Uterus (tissue), 4 donors: ENCODE results near the gene ACTL10. TPM values are rescaled to one million over a fixed set of nuclear protein-coding genes. Genes with fewer than 3 reads are reported as not detected.

ENCODE experiments used
- DNase-seq, 2 donors: peaks; one replicate each; pipeline ENCODE4 v3.0.0-alpha.2; 2019 to 2020
- H3K27ac ChIP-seq, 2 donors: fragments of 200-600 bp; sonication (generic); 1 replicate in 1 of 2; 2 replicates in 1 of 2; pipeline ENCODE4 v1.5.1; 2016 to 2018
- H3K27me3 ChIP-seq, 2 donors: fragments of 200-600 bp; sonication (generic); one replicate each; pipeline ENCODE4 v1.5.1; 2018 to 2019; ENCODE audit warnings: control low read depth in 1 of 2
- H3K36me3 ChIP-seq, 2 donors: fragments of 200-600 bp; sonication (generic); one replicate each; pipeline ENCODE4 v1.5.1; 2019; ENCODE audit warnings: control low read depth in 1 of 2
- H3K4me1 ChIP-seq, 2 donors: fragments of 200-600 bp; sonication (generic); one replicate each; pipeline ENCODE4 v1.5.1; 2018 to 2019; ENCODE audit warnings: control low read depth in 1 of 2
- H3K4me3 ChIP-seq, 2 donors: fragments of 200-600 bp; sonication (generic); 1 replicate in 1 of 2; 2 replicates in 1 of 2; pipeline ENCODE4 v1.5.1; 2018 to 2019; ENCODE audit warnings: mild to moderate bottlenecking in 1 of 2
- H3K9me3 ChIP-seq, 2 donors: fragments of 200-600 bp; sonication (generic); one replicate each; pipeline ENCODE4 v1.5.1; 2019; ENCODE audit warnings: control low read depth in 1 of 2
- POLR2A ChIP-seq, 2 donors: fragments of 450-650 bp; IDR thresholded peaks; one replicate each; pipeline ENCODE4 v1.6.1; 2016; ENCODE audit warnings: antibody characterized with exemption in 2 of 2, mild to moderate bottlenecking in 1 of 2, moderate library complexity in 1 of 2
- intact Hi-C: fragments of 100-400 bp; cut with DNase I; formaldehyde crosslinking; loops from one replicate; pipeline ENCODE4 v1.15.1; 2023; ENCODE audit warnings: low total_unique reads
- total RNA-seq, 4 donors: library from RNA; depleted of rRNA in 3 of 4; stranded (reverse); fragments of >200 nt in 3 of 4; gene quantifications; one replicate each; pipeline versions ENCODE4 v1.1.0 to v1.2.4, GENCODE V29; 2014 to 2023
- TF ChIP-seq, protein P1 (sequence below), 4 experiments: fragments of 200-600 bp in 2 of 4; fragments of 450-650 bp in 2 of 4; sonication (generic) in 2 of 4; IDR thresholded peaks; one replicate each; pipeline ENCODE4 v1.5.1; 2016 to 2019; ENCODE audit warnings: antibody characterized with exemption in 4 of 4, mild to moderate bottlenecking in 2 of 4, moderate library complexity in 1 of 4
- donor health status: DM: yes; HTN: yes; CAD: no.

ACTL10 gene
- total RNA-seq, 4 donors from 2014 or later: 1.4 to 4.4 (median 1.9) TPM; not detected in 1

DNA sequence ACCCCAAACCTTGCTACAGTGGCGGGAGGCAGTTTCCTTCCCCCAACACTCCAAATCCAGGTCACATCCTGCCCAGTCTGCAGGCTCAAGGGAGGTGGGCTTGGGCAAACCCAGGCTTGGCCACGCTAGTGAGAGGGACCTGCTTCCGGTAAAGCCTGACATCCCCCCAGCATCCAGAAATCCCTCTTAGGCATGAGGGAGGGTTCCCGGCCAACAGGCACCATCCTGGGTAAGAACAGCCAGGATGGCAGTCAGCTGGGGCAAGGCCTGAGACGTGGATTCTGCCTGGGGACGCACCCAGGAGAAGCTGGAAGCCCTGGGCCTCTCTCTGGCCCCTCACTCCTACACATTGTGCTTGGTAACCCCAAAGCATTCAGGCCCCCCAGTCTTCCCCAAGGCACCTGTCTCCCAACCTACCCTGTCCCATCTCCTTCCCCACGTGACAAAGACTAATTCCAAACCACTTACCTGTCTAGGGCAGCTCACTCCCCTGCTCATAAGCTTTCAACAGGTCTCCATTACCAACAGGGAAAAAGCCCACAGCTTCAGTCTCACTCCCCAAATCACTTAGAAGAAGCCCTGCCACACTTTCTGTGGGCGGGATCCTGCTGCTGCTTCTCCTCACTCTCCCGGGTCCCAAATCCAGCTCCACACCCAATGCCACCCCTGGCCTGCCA lies 2.5 kb upstream of the ACTL10 start:
- Histone ChIP-seq H3K4me3 (peak overlapping the region; percentile 60 to 72), H3K9me3 (no peaks in the 10 kb centered on the region), H3K4me1 (peaks cover 0 to 7% of the 10 kb centered on the region in 2 donors), H3K27ac (peak overlapping the region; percentile 89 to 91), H3K27me3 (no peaks in the 10 kb centered on the region), H3K36me3 (no peaks in the 10 kb centered on the region)
- DNase-seq: no peak
- intact Hi-C loops: no loop called here
- TF ChIP-seq, protein P1, sequence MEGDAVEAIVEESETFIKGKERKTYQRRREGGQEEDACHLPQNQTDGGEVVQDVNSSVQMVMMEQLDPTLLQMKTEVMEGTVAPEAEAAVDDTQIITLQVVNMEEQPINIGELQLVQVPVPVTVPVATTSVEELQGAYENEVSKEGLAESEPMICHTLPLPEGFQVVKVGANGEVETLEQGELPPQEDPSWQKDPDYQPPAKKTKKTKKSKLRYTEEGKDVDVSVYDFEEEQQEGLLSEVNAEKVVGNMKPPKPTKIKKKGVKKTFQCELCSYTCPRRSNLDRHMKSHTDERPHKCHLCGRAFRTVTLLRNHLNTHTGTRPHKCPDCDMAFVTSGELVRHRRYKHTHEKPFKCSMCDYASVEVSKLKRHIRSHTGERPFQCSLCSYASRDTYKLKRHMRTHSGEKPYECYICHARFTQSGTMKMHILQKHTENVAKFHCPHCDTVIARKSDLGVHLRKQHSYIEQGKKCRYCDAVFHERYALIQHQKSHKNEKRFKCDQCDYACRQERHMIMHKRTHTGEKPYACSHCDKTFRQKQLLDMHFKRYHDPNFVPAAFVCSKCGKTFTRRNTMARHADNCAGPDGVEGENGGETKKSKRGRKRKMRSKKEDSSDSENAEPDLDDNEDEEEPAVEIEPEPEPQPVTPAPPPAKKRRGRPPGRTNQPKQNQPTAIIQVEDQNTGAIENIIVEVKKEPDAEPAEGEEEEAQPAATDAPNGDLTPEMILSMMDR (IDR thresholded peaks at IDR 0.05): no peak
- no peak for TF ChIP-seq POLR2A (IDR thresholded peaks at IDR 0.05)

DNA sequence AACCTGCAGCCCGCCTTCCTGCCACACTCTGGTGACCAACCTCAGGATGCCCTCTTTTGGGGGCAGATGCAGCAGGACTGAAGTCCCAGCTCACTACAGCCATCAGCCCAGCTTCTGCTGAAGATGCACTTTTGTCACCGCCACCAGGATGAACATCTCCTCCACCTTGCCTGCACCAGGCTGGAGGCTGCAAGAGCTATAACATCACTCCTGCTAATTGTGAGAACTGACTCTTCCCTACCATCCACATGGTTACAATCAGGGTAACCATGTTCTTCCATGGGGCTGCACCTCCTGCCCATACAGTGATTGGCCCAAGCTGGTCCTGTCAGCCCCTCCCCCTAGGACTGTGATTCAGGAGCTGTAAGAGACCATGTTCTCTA lies 2.0 kb upstream of the ACTL10 start:
- Histone ChIP-seq H3K9me3 (no peaks in the 10 kb centered on the region), H3K27ac (peak overlapping the region in 1 of 2 donors; percentile 91), H3K36me3 (no peaks in the 10 kb centered on the region), H3K27me3 (no peaks in the 10 kb centered on the region), H3K4me1 (peaks cover 0 to 7% of the 10 kb centered on the region in 2 donors), H3K4me3 (no peak overlapping the region)
- DNase-seq: peak in 1 of 2 donors; percentile 16
- intact Hi-C loops: no loop called here
- TF ChIP-seq, protein P1 (IDR thresholded peaks at IDR 0.05): no peak
- no peak for TF ChIP-seq POLR2A (IDR thresholded peaks at IDR 0.05)

DNA sequence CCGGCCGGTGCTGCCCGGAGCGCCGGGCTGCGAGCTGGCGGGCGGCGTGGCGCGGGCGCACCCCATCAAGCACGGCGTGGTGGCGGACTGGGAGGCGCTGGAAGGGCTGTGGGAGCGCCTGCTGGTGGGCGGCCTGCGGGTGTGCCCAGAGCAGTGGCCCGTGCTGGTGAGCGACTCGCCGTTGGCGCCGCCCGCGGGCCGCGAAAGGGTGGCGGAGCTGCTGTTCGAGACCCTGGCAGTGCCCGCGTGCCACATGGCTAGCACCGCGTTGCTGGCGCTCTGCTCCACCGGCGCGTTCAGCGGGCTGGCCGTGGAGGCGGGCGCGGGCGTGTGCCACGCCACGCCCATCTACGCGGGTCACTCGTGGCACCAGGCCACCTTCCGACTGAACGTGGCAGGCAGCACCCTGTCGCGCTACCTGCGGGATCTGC lies 517 bp downstream of the ACTL10 start:
- no peak for TF ChIP-seq POLR2A (IDR thresholded peaks at IDR 0.05)
- TF ChIP-seq, protein P1 (IDR thresholded peaks at IDR 0.05): no peak
- intact Hi-C loops: no loop called here

DNA sequence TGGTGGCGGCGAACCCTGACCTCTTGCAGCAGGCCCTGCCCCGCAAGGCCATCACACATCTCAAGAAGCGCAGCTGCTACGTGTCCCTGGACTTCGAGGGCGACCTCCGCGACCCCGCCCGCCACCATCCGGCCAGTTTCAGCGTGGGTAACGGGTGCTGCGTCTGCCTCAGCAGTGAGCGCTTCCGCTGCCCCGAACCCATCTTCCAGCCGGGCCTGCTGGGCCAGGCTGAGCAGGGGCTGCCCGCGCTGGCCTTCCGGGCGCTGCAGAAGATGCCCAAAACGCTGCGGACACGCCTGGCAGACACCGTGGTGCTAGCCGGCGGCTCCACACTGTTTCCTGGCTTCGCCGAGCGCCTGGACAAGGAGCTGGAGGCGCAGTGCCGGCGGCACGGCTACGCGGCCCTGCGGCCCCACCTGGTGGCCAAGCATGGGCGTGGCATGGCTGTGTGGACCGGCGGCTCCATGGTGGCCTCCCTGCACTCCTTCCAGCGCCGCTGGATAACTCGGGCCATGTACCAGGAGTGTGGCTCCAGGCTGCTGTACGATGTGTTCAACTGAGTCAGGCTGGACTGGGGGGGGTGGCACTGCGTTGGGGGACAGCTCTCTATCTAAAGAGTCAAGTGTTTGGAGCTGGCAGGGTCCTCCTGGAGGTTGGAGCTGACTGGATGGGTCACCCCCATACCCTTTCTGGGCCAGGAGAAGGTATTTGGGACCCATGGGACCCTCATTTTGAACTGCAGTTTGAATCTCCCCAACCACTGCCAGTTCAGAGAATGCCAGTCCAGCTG lies 1.1 kb downstream of the ACTL10 start:
- peak; percentile 75 to 83 for DNase-seq
- Histone ChIP-seq H3K4me1 (peaks cover 0 to 10% of the 10 kb centered on the region in 2 donors), H3K36me3 (no peaks in the 10 kb centered on the region), H3K9me3 (no peaks in the 10 kb centered on the region), H3K27ac (peak overlapping the region; percentile 90 to 95), H3K4me3 (peak overlapping the region; percentile 48 to 58), H3K27me3 (no peaks in the 10 kb centered on the region)
- intact Hi-C loops: loop anchor here (2.0 kb wide), 1 partner anchor 211 kb away; no protein-coding TSS in a partner anchor
- TF ChIP-seq, protein P1 (IDR thresholded peaks at IDR 0.05): peak; percentile 95 to 98 (median 96)
- TF ChIP-seq POLR2A (IDR thresholded peaks at IDR 0.05): peak in 1 of 2 donors; percentile 29

More for the DNA sequence above, 517 bp downstream of the ACTL10 start:
- H3K27me3 ChIP-seq: no peaks in the 10 kb centered on the region
- peaks cover 0 to 8% of the 10 kb centered on the region in 2 donors for H3K4me1 ChIP-seq
- peak overlapping the region; percentile 48 to 58 for H3K4me3 ChIP-seq
- DNase-seq: peak; percentile 50 to 69
- no peaks in the 10 kb centered on the region for H3K9me3 ChIP-seq
- no peaks in the 10 kb centered on the region for H3K36me3 ChIP-seq
- peak overlapping the region; percentile 90 to 95 for H3K27ac ChIP-seq
